Measurements from ENCODE around the gene ANKRD27. TPM values are rescaled to one million over a fixed set of nuclear protein-coding genes. Genes with fewer than 3 reads are reported as not detected.

The ANKRD27 gene
- total RNA-seq, 3 donors from 2014 or later (not counting 1 experiment from before 2014, with no cell fraction given): 35.8 to 47.1 (median 40.8) TPM

DNA sequence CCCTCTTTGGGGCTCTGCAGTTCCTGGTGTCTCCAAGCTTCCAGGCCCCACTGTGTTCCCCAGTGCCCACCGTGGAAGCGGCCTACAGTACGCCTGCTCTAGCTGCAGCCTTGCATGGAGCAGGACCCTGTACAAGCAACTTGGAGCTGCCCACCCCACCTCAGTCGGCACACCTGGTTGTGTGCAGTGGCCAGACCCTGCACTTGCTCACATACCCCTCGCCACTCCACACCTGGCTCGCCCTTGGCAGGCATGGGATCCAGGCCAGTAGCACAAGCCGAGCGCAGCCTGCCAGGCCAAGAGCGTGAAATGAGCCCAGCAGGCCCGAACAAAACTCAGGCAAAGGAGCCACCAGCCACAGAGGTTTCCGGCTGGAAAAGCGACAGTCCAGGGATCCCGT lies 36.4 kb downstream of the ANKRD27 start:
- no peak overlapping the region for H3K4me3 Mint-ChIP-seq
- TF ChIP-seq, protein P1, sequence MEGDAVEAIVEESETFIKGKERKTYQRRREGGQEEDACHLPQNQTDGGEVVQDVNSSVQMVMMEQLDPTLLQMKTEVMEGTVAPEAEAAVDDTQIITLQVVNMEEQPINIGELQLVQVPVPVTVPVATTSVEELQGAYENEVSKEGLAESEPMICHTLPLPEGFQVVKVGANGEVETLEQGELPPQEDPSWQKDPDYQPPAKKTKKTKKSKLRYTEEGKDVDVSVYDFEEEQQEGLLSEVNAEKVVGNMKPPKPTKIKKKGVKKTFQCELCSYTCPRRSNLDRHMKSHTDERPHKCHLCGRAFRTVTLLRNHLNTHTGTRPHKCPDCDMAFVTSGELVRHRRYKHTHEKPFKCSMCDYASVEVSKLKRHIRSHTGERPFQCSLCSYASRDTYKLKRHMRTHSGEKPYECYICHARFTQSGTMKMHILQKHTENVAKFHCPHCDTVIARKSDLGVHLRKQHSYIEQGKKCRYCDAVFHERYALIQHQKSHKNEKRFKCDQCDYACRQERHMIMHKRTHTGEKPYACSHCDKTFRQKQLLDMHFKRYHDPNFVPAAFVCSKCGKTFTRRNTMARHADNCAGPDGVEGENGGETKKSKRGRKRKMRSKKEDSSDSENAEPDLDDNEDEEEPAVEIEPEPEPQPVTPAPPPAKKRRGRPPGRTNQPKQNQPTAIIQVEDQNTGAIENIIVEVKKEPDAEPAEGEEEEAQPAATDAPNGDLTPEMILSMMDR (IDR thresholded peaks at IDR 0.05): no peak
- H3K36me3 ChIP-seq (ENCODE audit: control insufficient read depth, insufficient read depth, low read length): peaks cover 46% of the 10 kb centered on the region
- H3K9me3 ChIP-seq (ENCODE audit: control insufficient read depth, insufficient read depth, low read length): no peaks in the 10 kb centered on the region
- WGBS (ENCODE audit: insufficient coverage): 97% methylated on average over 13 of the region's 13 CpGs
- DNase-seq (no peak), ATAC-seq (no peak)
- peaks cover 15% of the 10 kb centered on the region for H3K4me1 ChIP-seq (ENCODE audit: control insufficient read depth, insufficient read depth, low read length)
- peaks cover 7 to 10% of the 10 kb centered on the region in 2 donors for H3K4me1 Mint-ChIP-seq
- H3K27me3 ChIP-seq (ENCODE audit: control insufficient read depth, insufficient read depth, low read length): no peaks in the 10 kb centered on the region
- no peaks in the 10 kb centered on the region for H3K9me3 Mint-ChIP-seq
- intact Hi-C loops (cut with micrococcal nuclease): no loop called here
- no peaks in the 10 kb centered on the region for H3K27me3 Mint-ChIP-seq (ENCODE audit: low read depth in 2 of 2)
- H3K36me3 Mint-ChIP-seq: peaks cover 23% of the 10 kb centered on the region
- H3K4me3 ChIP-seq (ENCODE audit: low read length): no peak overlapping the region
- no peak overlapping the region for H3K27ac Mint-ChIP-seq
- H3K27ac ChIP-seq (ENCODE audit: low read length): no peak overlapping the region

DNA sequence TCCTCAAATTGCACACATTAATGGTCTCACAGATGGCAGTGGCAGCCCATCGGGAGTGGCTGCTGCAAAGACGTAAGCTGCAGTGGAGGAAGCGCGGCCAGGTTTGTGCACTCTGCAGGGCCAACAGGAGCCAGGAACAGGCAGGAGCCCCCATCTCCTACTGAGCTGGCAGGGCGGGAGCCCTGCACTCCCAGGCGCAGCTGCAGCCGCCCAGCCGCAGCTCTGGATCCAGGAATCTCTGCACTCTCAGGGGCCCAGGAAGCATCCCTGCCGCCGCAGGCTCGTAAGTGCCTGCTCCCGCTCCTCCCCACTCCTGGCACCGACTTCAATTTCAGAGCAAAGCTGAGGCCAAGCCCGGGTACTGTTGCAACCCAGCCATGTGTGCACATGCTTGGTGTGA lies 37.5 kb downstream of the ANKRD27 start:
- TF ChIP-seq, protein P1 (IDR thresholded peaks at IDR 0.05): no peak
- Mint-ChIP-seq H3K27ac (no peak overlapping the region), H3K27me3 (ENCODE audit: low read depth in 2 of 2) (no peaks in the 10 kb centered on the region), H3K9me3 (no peaks in the 10 kb centered on the region), H3K4me1 (no peaks in the 10 kb centered on the region), H3K4me3 (no peak overlapping the region), H3K36me3 (peaks cover 17% of the 10 kb centered on the region)
- intact Hi-C loops (cut with micrococcal nuclease): no loop called here
- peaks cover 4% of the 10 kb centered on the region for H3K4me1 ChIP-seq (ENCODE audit: control insufficient read depth, insufficient read depth, low read length)
- H3K9me3 ChIP-seq (ENCODE audit: control insufficient read depth, insufficient read depth, low read length): no peaks in the 10 kb centered on the region
- DNase-seq (no peak), ATAC-seq (no peak)
- 90% methylated on average over 14 of the region's 14 CpGs for WGBS (ENCODE audit: insufficient coverage)
- H3K27ac ChIP-seq (ENCODE audit: low read length): no peak overlapping the region
- H3K27me3 ChIP-seq (ENCODE audit: control insufficient read depth, insufficient read depth, low read length): no peaks in the 10 kb centered on the region
- H3K4me3 ChIP-seq (ENCODE audit: low read length): no peak overlapping the region
- H3K36me3 ChIP-seq (ENCODE audit: control insufficient read depth, insufficient read depth, low read length): peaks cover 38% of the 10 kb centered on the region

DNA sequence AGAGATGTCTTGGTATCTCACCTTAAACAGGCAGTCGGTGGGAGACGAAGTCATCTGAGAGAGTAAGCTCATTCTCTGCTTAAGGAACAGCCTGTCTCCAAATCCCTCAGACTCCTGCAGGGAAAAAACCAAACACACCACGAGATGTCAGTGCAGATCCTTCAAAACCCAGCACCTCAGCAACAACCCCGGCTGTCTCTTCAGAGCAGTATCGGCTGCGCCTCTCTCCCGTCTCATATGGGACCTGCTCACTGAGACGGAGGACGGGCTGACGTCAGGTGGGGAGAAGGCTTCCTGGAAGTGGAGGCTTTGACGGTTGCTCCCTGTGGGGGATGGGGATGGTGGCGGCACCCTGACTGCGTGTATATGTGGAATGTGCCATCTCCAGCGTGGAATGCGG lies 43.6 kb downstream of the ANKRD27 start:
- peaks cover 10% of the 10 kb centered on the region for H3K36me3 Mint-ChIP-seq
- no peaks in the 10 kb centered on the region for H3K27me3 Mint-ChIP-seq (ENCODE audit: low read depth in 2 of 2)
- H3K4me3 Mint-ChIP-seq: no peak overlapping the region
- Histone ChIP-seq H3K4me1 (ENCODE audit: control insufficient read depth, insufficient read depth, low read length) (no peaks in the 10 kb centered on the region), H3K27ac (ENCODE audit: low read length) (no peak overlapping the region), H3K4me3 (ENCODE audit: low read length) (no peak overlapping the region), H3K36me3 (ENCODE audit: control insufficient read depth, insufficient read depth, low read length) (peaks cover 40% of the 10 kb centered on the region), H3K27me3 (ENCODE audit: control insufficient read depth, insufficient read depth, low read length) (no peaks in the 10 kb centered on the region), H3K9me3 (ENCODE audit: control insufficient read depth, insufficient read depth, low read length) (no peaks in the 10 kb centered on the region)
- no peak overlapping the region for H3K27ac Mint-ChIP-seq
- WGBS (ENCODE audit: insufficient coverage): 99% methylated on average over 15 of the region's 15 CpGs
- ATAC-seq (no peak), DNase-seq (no peak)
- intact Hi-C loops (cut with micrococcal nuclease): no loop called here
- TF ChIP-seq, protein P1 (IDR thresholded peaks at IDR 0.05): no peak
- H3K4me1 Mint-ChIP-seq: no peaks in the 10 kb centered on the region
- H3K9me3 Mint-ChIP-seq: no peaks in the 10 kb centered on the region

DNA sequence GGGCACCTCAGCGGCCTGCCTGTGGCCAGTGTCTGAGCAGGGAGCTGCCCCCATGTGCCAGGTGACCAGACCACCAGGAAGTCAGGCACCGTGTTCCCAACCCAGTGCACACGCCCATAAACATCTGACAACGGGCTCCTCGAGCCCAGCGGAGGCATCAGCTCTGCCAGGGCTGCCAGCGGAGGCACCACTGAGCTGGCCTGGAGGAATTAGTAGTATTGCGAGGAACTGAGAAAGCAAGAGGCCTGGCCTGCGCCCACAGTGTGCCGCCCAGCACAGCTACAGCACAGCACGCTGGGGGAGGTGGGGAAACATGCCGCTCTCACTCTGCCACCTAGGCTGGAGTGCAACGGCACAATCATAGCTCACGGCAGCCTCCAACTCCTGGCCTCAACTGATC lies 44.6 kb downstream of the ANKRD27 start:
- Histone ChIP-seq H3K4me3 (ENCODE audit: low read length) (no peak overlapping the region), H3K36me3 (ENCODE audit: control insufficient read depth, insufficient read depth, low read length) (peaks cover 42% of the 10 kb centered on the region), H3K9me3 (ENCODE audit: control insufficient read depth, insufficient read depth, low read length) (no peaks in the 10 kb centered on the region), H3K4me1 (ENCODE audit: control insufficient read depth, insufficient read depth, low read length) (no peaks in the 10 kb centered on the region), H3K27me3 (ENCODE audit: control insufficient read depth, insufficient read depth, low read length) (no peaks in the 10 kb centered on the region), H3K27ac (ENCODE audit: low read length) (no peak overlapping the region)
- intact Hi-C loops (cut with micrococcal nuclease): no loop called here
- Mint-ChIP-seq H3K4me3 (no peak overlapping the region), H3K27ac (no peak overlapping the region), H3K27me3 (ENCODE audit: low read depth in 2 of 2) (no peaks in the 10 kb centered on the region), H3K4me1 (no peaks in the 10 kb centered on the region), H3K9me3 (no peaks in the 10 kb centered on the region), H3K36me3 (peaks cover under 1% of the 10 kb centered on the region)
- TF ChIP-seq, protein P1 (IDR thresholded peaks at IDR 0.05): no peak
- DNase-seq: no peak
- ATAC-seq: no peak
- WGBS (ENCODE audit: insufficient coverage): 90% methylated on average over 14 of the region's 14 CpGs
